ENCODE data around the gene ING2.
"Not testable (repeated sequence)": the region's sequence is repeated elsewhere in the genome, so short reads cannot be mapped to it uniquely, and the experiment has no call there.

ING2 gene

DNA sequence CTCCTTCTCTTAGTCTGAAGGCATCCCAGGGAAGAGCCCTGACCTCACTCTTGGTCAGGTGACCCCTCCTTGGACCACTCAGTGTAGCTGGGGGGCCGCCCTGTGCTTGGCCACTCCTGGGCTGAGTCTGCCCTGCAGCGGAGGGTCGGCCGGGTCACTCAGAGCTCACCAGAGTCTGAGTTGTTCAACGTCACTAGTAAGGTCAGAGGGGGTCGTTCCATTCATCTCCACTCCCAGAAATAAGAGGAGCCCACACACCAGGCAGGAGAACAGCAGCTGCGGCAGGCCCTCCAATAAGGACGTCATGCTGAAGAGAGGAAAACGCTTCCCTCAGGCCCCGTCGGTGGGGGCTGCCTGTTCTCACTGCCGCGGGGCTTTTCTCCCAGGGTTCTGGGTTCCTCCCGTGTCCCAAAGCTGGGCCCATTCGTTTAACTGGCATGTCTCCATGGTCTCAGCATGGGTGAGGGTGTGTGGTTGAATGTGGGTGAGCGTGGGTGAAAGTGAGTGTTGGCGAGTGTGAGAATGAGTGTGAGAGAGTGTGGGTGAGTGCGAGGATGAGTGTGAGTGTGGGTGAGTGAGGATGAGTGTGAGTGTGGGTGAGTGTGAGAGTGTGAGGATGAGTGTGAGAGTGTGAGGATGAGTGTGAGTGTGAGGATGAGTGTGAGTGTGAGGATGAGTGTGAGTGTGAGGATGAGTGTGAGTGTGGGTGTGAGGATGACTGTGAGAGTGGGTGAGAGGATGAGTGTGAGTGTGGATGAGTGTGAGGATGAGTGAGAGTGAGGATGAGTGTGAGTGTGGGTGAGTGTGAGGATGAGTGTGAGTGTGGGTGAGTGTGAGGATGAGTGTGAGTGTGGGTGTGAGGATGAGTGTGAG, 47.7 kb downstream of the ING2 start:
- DNase-seq = no peak

- DNase-seq = not testable (repeated sequence)
These were observed 48.3 kb downstream of the ING2 start for GRCh38 chr4:183553147-183553478.

DNA sequence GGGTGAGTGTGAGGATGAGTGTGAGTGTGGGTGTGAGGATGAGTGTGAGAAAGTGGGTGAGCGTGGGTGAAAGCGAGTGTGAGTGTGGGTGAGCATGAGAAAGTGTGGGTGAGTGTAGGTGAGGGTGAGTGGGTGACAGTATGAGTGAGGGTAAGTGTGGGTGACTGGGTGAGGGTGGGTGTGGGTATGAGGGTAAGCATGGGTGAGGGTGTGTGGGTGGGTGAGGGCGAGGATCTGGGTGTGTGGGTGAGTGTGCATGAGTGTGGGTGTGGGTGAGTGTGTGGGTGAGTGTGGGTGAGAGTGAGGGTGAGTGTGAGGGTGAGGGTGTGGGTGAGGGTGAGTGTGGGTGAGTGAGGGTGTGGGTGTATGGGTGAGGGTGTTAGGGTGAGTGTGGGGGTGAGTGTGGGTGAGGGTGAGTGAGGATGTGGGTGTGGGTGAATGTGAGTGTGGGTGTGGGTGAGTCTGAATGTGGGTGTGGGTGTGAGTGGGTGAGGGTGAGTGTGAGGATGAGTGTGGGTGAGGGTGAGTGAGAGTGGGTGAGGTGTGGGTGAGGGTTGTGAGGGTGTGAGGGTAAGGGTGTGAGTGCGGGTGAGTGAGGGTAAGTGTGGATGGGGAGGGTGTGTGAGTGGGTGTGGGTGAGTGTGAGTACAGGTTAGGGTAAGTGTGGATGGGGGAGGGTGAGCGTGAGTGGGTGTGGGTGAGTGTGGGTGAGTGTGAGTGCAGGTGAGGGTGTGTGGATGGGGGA, 48.9 kb downstream of the ING2 start:
- DNase-seq = no peak

DNA sequence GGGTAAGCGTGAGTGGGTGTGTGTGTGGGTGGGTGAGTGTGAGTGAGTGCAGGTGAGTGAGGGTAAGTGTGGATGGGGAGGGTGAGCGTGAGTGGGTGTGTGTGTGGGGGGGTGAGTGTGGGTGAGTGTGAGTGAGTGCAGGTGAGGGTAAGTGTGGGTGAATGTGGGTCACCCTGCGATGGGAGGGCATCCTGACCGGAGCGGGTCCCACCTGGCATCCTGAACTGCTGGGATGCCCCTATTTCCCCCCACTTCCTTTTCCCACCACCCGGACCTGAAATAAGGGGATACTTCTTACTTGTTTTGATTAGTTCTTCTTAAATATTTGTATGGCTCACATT, 49.5 kb downstream of the ING2 start:
- DNase-seq = no peak

GRCh38 chr4:183554878-183555585, 50.2 kb downstream of the ING2 start:
- no peak for DNase-seq

DNA sequence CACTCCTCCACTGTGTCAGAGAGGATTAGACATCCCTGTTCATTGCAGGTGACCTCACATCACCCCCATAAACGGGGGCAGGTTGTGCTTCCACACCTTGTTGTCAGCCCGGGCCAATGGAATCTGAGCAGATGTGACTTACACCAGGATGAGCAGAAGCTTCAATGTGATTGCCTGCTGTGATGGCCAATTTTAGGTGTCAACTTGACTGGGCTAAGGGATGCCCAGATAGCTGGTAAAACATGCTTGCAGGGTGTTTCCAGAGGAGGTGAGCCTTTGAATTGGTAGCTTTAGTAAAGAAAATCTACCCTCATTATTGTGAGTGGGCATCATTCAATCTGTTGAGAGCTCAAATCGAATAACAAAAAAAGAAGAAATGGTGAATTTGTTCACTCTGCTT, 52.1 kb downstream of the ING2 start:
- DNase-seq = no peak

GRCh38 chr4:183557611-183558010, 52.8 kb downstream of the ING2 start:
- DNase-seq = no peak

- DNase-seq = no peak
These were observed 54.0 kb downstream of the ING2 start for GRCh38 chr4:183558873-183559272.

GRCh38 chr4:183561905-183562304, 57.0 kb downstream of the ING2 start:
- no peak for DNase-seq

Data from NCI-H446 (cell line).